ENCODE data around the gene NAT14.

The NAT14 gene

DNA sequence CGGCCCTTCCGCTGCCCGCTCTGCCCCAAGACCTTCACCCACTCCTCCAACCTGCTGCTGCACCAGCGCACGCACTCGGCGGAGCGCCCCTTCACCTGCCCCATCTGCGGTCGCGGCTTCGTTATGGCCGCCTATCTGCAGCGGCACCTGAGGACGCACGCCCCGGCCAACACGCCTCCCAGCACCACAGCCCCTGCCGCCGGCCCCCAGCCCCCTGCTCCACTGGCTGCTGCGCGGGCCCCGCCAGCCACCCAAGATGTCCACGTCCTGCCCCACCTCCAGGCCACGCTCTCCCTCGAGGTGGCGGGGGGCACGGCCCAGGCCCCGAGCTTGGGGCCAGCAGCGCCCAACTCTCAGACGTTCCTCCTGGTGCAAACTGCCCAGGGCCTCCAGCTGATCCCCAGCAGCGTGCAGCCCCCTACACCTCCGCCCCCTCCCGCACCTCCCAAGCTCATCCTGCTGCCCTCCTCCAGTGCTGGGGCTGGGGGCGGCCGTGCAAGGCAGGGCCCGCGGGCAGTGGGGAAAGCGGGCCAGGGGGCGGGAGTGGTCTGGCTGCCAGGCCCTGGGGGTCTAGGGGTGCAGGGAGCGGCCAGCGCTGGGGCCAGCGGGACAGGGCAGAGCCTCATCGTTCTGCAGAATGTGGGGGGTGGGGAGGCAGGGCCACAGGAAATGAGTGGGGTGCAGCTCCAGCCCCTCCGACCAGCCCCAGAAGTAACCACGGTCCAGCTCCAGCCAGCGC lies 1.9 kb upstream of the NAT14 start:
- DNase-seq, result no peak
- TF ChIP-seq POLR2A (IDR thresholded peaks at IDR 0.05; ENCODE audit: low read length) (no peak), GATA1 (IDR thresholded peaks at IDR 0.05; ENCODE audit: low read depth, low read length) (no peak)

DNA sequence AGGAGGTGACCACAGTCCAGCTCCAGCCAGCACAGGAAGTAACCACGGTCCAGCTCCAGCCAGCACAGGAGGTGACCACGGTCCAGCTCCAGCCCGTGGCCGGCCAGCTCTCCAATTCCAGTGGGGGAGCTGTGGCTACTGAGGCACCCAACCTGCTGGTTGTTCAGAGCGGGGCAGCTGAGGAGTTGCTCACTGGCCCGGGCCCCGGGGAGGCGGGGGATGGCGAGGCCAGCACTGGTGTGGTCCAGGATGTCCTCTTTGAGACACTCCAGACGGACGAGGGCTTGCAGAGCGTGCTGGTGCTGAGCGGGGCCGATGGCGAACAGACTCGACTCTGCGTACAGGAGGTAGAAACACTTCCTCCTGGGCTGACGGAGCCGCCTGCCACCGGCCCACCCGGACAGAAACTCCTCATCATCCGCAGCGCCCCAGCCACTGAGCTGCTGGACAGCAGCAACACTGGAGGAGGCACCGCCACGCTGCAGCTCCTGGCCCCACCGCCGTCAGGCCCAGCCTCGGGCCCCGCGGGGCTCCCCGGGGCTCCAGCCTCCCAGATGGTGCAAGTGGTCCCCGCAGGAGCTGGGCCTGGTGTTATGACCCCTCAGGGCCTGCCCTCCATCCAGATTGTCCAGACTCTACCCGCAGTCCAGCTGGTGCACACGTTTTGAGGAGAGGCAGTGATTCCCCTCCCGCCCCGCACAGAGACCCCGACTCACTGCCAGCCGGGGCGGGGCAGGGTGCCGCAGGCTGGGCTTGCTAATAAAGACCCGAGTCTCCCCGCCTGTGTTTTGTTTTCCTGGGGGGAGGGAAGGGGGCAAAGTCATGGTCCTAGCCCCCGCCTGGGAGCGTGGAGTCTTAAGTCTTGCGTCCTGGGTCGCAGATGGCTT lies 1.0 kb upstream of the NAT14 start:
- TF ChIP-seq GATA1 (IDR thresholded peaks at IDR 0.05; ENCODE audit: low read depth, low read length), result no peak
- TF ChIP-seq POLR2A (IDR thresholded peaks at IDR 0.05; ENCODE audit: low read length), result no peak
- no peak for DNase-seq

DNA sequence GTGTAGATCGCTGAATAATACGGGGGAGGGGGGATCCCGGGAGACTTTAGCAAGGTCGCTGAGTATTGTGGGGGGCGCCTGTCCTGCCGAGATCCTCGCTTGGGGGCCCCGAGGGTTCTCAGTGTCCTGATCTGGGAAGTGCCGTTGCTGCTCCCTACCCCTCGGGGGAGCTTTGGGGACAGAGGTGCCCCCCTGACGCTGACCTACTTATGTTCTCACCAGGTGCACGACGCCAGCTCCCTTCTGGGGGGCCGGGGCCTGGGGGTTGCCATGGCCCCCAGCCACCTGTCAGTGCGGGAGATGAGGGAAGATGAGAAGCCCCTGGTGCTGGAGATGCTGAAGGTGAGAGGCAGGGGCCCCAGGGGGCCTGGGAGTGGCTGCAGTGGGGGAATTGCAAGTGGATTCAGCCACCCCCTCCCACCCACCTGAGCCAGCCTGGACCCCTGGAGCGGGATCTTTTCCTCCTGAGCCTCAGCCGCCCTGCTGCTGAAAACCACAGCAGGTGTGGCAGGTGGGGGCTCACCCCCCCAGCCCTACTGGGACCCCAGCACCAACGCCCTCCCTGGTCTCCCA lies 537 bp downstream of the NAT14 start:
- DNase-seq, result no peak
- no peak for TF ChIP-seq GATA1 (IDR thresholded peaks at IDR 0.05; ENCODE audit: low read depth, low read length)
- no peak for TF ChIP-seq POLR2A (IDR thresholded peaks at IDR 0.05; ENCODE audit: low read length)

DNA sequence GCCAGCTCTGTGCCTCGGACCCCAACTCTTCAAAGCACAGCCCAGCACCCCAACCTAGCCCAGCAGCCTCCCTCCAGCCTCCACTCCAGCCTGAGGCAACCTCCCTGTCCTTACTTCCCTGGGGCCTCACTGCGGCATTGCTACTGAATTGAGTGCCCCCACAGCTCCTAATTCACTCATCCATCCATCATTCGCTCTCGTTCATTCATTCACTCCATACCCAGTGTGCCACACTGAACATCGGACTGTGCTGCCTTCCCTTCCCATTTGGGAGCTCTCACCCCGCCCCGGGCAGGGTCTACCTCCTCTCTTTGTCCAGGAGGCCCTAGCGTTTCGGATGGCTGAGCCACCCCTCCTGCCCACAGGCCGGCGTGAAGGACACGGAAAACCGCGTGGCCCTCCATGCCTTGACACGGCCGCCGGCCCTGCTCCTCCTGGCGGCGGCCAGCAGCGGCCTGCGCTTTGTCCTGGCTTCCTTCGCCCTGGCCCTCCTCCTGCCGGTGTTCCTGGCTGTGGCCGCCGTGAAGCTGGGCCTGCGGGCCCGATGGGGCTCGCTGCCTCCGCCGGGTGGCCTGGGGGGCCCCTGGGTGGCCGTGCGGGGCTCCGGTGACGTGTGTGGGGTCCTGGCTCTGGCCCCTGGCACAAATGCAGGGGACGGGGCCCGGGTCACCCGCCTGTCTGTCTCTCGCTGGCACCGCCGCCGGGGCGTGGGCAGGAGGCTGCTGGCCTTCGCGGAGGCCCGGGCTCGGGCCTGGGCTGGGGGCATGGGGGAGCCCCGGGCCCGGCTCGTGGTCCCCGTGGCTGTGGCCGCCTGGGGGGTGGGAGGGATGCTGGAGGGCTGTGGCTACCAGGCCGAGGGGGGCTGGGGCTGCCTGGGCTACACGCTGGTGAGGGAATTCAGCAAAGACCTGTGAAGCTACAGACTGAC lies 1.3 kb downstream of the NAT14 start:
- DNase-seq, result no peak
- TF ChIP-seq GATA1 (IDR thresholded peaks at IDR 0.05; ENCODE audit: low read depth, low read length) (no peak), POLR2A (IDR thresholded peaks at IDR 0.05; ENCODE audit: low read length) (no peak)

DNA sequence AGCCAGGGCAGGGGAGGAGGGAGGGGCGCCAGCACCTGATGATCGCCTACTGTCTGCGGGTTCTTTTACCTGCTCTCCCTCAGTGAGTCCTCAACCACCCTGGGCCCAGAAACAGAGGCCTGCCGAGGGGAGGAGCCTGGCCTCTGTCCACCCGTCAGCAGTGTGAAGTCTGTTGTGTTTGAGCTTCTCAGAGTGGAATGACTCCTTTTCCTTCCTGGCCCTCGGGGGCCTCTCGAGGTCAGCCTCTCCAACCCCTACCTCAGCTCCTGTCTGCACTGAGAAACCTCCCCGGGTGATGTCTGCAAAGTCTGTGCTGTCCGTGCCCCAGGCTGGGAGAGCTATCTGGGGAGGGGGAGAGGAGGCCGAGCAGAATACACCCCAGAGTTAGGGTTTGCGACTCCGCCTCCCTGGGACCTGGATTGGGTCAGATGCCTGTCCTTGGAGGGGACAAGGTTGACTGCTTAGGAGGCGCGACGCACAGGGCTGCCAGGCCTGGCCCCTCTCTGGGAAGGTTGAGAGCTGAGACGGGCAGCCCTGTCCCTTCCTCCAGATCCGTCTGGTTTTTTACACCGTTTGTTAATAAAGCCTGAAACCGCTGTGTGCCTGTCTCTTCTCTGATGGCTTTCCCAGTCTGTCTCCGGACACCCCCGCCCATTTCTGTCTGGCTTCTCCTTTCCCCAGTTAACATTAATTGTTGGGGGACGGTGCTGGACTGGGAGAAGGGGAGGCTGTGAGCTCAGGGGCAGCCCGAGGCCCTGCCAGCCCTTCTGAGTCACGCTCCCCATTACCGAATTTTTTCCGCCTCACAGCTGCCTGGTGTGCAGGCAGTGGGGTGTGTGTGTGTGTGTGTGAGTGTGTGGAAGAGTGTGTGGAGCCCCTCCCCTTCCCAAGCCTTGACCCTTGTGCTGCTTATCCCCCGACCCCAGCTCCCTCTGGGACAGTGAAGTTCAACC lies 2.3 kb downstream of the NAT14 start:
- peak; percentile 38 to 52 for DNase-seq
- TF ChIP-seq POLR2A (IDR thresholded peaks at IDR 0.05; ENCODE audit: low read length) (no peak), GATA1 (IDR thresholded peaks at IDR 0.05; ENCODE audit: low read depth, low read length) (no peak)

DNA sequence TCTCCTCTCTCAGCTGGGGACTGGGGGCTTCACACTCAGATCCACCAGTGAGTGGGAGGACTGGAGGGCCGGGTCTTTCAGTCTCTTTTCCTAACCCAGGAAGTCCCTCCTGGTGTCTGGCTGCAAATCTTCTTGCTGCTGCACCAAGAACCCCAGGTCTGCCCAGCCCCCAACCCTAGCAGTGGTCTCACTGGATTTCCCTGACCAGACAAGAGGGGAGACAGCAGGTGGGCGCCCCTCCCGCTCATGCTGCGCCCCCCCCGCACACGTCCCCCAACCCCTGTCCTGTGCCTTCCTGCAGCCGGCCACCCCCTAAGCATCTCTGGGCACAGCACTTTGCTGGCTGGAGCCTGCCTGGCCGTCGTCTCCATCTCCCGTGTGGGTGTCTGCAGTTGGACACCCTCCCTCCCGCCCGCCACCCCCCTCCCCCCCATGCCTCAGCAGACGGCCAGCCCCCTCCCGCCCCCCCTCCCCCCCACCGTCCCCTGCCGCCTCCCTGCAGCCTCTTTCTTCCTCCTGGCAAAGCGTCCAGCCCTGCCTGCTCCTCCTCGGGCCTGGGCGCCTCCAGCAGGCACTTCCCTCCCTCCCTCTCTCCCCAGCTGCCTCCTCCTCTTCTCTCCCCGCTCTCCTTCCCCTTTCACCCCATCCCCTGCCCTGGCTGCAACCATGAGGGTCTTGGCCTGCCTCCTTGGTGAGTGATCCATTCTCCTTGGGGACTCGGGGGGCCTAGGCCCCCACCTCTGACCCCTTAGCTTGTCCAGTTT lies 3.1 kb downstream of the NAT14 start, which contains the start of gene SSC5D:
Gene SSC5D (plus strand): TSS at position 513 of the 764 bp plus-strand sequence. CDS start 154 bp downstream, at position 667.
- TF ChIP-seq GATA1 (IDR thresholded peaks at IDR 0.05; ENCODE audit: low read depth, low read length) (no peak), POLR2A (IDR thresholded peaks at IDR 0.05; ENCODE audit: low read length) (no peak)

DNA sequence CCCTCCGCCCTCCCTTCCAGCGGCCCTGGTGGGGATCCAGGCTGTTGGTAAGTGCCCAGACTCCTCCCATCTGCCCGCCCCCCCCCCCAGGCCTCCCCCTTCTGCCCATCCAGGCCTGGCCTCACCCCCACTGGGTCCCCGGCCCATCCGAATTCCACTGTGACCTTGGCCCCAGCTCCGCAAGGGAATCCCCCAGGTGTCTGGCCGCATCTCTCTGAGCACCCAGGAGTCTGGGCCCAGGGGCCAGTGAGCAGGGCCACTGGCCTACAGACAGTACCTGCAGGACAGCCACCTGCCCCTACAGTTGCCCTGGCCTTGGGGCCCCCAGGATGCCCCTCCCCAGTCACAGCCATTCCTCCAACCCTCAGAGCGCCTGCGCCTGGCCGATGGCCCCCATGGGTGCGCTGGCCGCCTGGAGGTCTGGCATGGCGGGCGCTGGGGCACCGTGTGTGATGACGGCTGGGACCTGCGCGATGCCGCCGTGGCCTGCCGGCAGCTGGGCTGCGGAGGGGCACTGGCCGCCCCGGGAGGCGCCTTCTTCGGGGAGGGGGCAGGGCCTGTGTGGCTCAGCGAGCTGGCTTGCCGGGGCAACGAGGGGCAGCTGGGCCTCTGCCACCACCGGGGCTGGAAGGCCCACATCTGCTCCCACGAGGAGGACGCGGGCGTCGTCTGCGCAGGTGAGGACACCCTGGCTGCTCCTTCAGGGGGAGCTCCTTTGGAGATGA lies 4.2 kb downstream of the NAT14 start:
- no peak for TF ChIP-seq GATA1 (IDR thresholded peaks at IDR 0.05; ENCODE audit: low read depth, low read length)
- no peak for TF ChIP-seq POLR2A (IDR thresholded peaks at IDR 0.05; ENCODE audit: low read length)

More for the DNA sequence above, 3.1 kb downstream of the NAT14 start, which contains the start of gene SSC5D:
- DNase-seq, result no peak

DNA sequence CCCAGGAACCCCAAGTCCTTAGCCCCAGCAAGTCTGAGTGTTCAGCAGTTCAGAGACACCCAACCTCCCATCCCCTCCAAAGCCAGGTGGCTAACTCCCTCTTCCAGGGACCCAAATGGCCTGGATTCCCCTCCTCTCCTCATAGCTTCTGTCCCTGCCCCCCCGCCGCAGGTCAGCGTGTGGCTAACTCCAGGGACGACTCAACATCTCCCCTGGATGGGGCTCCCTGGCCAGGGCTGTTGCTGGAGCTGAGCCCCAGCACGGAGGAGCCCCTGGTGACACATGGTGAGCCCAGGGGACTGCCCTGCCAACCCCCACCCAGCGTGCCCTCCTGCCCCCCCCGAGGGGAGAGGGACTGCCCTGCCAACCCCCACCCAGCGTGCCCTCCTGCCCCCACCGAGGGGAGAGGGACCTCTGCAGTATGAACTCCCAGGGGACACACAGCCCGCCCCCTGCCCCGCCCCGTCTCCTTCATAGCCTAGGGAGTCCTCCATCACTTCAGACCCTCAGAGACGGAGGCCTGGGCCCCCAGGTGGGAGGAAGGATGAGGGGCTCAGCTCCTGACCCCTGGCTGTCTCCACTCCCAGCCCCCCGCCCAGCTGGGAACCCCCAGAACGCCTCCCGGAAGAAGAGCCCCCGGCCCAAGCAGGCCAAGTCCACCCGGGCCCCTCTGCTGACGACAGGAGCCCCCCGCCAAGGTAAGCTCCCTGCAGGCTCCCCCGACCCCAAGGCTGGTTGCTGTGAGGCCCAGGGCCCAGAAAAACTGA lies 4.9 kb downstream of the NAT14 start:
- TF ChIP-seq GATA1 (IDR thresholded peaks at IDR 0.05; ENCODE audit: low read depth, low read length), result no peak
- no peak for DNase-seq

More for the DNA sequence above, 4.2 kb downstream of the NAT14 start:
- DNase-seq, result no peak

DNA sequence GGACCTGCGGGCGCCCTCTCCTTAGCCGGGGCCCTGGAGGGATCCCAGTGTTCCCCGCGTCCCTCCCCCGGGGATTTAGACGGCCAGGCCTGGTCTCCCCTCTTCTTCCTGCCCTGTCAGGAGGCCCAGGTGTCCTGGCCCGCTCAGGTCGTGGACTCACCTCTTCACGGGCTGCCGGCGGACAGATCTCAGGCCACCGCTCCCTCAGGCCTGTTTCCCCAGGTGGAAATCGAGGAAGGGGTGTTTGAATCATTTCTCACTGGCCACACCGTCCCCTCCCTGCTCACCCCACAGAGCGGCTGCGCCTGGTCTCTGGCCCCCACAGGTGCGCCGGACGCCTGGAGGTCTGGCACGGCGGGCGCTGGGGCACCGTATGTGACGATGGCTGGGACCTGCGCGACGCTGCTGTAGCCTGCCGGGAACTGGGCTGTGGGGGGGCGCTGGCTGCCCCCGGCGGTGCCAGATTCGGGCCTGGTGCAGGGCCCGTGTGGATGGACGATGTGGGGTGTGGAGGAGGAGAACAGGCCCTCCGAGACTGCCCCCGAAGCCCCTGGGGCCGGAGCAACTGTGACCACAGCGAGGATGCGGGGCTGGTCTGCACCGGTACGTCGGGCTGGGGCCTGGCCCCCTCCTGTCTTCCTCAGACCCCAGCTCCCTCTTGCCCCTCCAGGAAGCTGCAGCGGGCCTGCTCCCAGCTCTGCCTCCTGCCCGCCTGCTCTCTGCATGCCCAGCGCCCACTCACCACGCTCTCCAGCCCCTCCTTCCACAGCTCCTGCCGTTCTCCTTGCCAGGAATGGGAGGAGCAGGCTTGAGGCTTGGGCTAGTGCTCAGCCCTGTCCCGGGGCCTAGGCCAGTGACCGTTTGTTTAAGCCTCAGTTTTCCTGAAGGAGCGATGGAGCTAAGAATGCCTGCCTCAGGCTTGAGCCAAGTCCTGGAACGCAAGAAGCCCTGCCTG lies 5.8 kb downstream of the NAT14 start:
- no peak for DNase-seq
- TF ChIP-seq POLR2A (IDR thresholded peaks at IDR 0.05; ENCODE audit: low read length) (no peak), GATA1 (IDR thresholded peaks at IDR 0.05; ENCODE audit: low read depth, low read length) (no peak)
